Pancreas (tissue), 10 donors: Measurements from ENCODE around the gene MYOCD. TPM values are rescaled to one million over a fixed set of nuclear protein-coding genes. Genes with fewer than 3 reads are reported as not detected.

Experiments
- ATAC-seq, 4 donors: fragments of 200-7000 bp; cut with Tn5 transposase; one replicate each; pipeline versions ENCODE4 v1.8.0 to v1.9.1; 2020; ENCODE audit warnings: mild to moderate bottlenecking in 4 of 4, moderate library complexity in 4 of 4
- DNase-seq, 6 donors: peaks; one replicate each; pipeline ENCODE4 v3.0.0-alpha.2; 2020
- FAIRE-seq: peaks from 2 replicates; lab custom pipeline; 2012; peaks lifted over from hg19 to GRCh38; lab: Jason Lieb, UNC
- H3K27ac ChIP-seq, 4 donors: fragments of 200-600 bp; sonication (generic); 1 replicate in 3 of 4; 2 replicates in 1 of 4; pipeline versions ENCODE4 v1.5.0 to v1.8.0; 2020
- H3K27me3 ChIP-seq, 4 donors: fragments of 200-600 bp; one replicate each; pipeline ENCODE4 v1.8.0; 2021
- H3K36me3 ChIP-seq, 3 donors: fragments of 200-600 bp; sonication (generic) in 1 of 3; one replicate each; pipeline versions ENCODE4 v1.5.0 to v1.8.0; 2020 to 2021
- H3K4me1 ChIP-seq, 3 donors: fragments of 200-600 bp; one replicate each; pipeline ENCODE4 v1.8.0; 2021
- H3K4me3 ChIP-seq, 4 donors: fragments of 200-600 bp; sonication (generic) in 2 of 4; one replicate each; pipeline versions ENCODE4 v1.5.0 to v1.8.0; 2020 to 2021
- H3K9me3 ChIP-seq, 4 donors: fragments of 200-600 bp; one replicate each; pipeline ENCODE4 v1.8.0; 2021
- CTCF ChIP-seq, 4 donors: fragments of 200-600 bp; sonication (generic) in 3 of 4; IDR thresholded peaks; one replicate each; pipeline versions ENCODE4 v1.5.0 to v1.8.0; 2021; ENCODE audit warnings: antibody characterized with exemption in 4 of 4
- WGBS, 2 donors: extraction: QIAGEN DNeasy Blood & Tissue Kit; methylation state at CpG; one replicate each; pipeline ENCODE4 v1.1.7; 2013; 5-methylcytosine and 5-hydroxymethylcytosine counted together
- intact Hi-C, 3 donors: fragments of 100-400 bp; cut with DNase I; formaldehyde crosslinking; loops; one replicate each; pipeline versions ENCODE4 v1.11.1 to v1.14.2; 2022
- polyA plus RNA-seq, 2 donors: library from polyadenylated mRNA; stranded (reverse); fragments of 200-250 nt; gene quantifications; one replicate each; pipeline ENCODE4 v1.2.3, GENCODE V29; 2013
- total RNA-seq, 6 donors: library from RNA; stranded (reverse); fragmentation: NEBNext Ultra II Directional in 4 of 6; extraction: Animal tissue kit (Norgen Biotek cat#: 25700) in 4 of 6; gene quantifications; one replicate each; pipeline versions ENCODE4 v1.2.1 to v1.2.4, GENCODE V29; 2021 to 2023
- donor health status: healthy with polysubstance abuse.
- donor health status: DM: no; HTN: no; CAD: no; lungs with moderate emphysema.
- donor health status: DM: no; HTN: no; CAD: no.
- donor health status: control.
- donor health status: control.
- donor health status: Bipolar disorder and iron deficiency.
- donor health status: DM: yes; HTN: yes; CAD: no.
- donor health status: DM: no; HTN: no; CAD: no.
- donor health status: DM: no; HTN: no; CAD: no.
- donor health status: DM: yes; HTN: yes; CAD: no.

The MYOCD gene
- total and polyA plus RNA-seq, 8 donors: 0.08 to 0.37 (median 0.23) TPM; not detected in 1

- no peak overlapping the region for H3K27ac ChIP-seq
- DNase-seq (peak in 1 of 6 donors; percentile 28), FAIRE-seq (no peak), ATAC-seq (peak in 2 of 4 donors; percentile 6 to 51)
- peak overlapping the region; percentile 65 to 77 (median 74) for H3K4me3 ChIP-seq
- intact Hi-C loops: no loop called here
- no peaks in the 10 kb centered on the region for H3K4me1 ChIP-seq
- TF ChIP-seq CTCF (IDR thresholded peaks at IDR 0.05): no peak
- H3K9me3 ChIP-seq: no peaks in the 10 kb centered on the region
- no peaks in the 10 kb centered on the region for H3K36me3 ChIP-seq
- WGBS, 2 donors: 23 to 25% methylated on average over 27 of the region's 27 CpGs
- H3K27me3 ChIP-seq: no peaks in the 10 kb centered on the region
These were observed 124.8 kb downstream of the MYOCD start for GRCh38 chr17:12790249-12791106.

- Histone ChIP-seq H3K36me3 (no peaks in the 10 kb centered on the region), H3K27ac (no peak overlapping the region), H3K27me3 (no peaks in the 10 kb centered on the region), H3K9me3 (no peaks in the 10 kb centered on the region), H3K4me1 (no peaks in the 10 kb centered on the region), H3K4me3 (no peak overlapping the region)
- no peak for DNase-seq
- WGBS, 2 donors: 75 to 77% methylated on average over 6 of the region's 6 CpGs
- no peak for TF ChIP-seq CTCF (IDR thresholded peaks at IDR 0.05)
- no peak for FAIRE-seq
- intact Hi-C loops: no loop called here
- ATAC-seq: no peak
These were observed 129.3 kb downstream of the MYOCD start for GRCh38 chr17:12794919-12795532.

- no peak overlapping the region for H3K4me3 ChIP-seq
- ATAC-seq (no peak), FAIRE-seq (no peak), DNase-seq (no peak)
- H3K36me3 ChIP-seq: no peaks in the 10 kb centered on the region
- TF ChIP-seq CTCF (IDR thresholded peaks at IDR 0.05): no peak
- H3K9me3 ChIP-seq: no peaks in the 10 kb centered on the region
- no peaks in the 10 kb centered on the region for H3K27me3 ChIP-seq
- intact Hi-C loops: no loop called here
- no peaks in the 10 kb centered on the region for H3K4me1 ChIP-seq
- 71 to 77% methylated on average over 3 of the region's 3 CpGs for WGBS, 2 donors
- H3K27ac ChIP-seq: no peak overlapping the region
These were observed 135.2 kb downstream of the MYOCD start for GRCh38 chr17:12800855-12801365.

- 96 to 97% methylated on average over 1 of the region's 1 CpG for WGBS, 2 donors
- no peak for ATAC-seq
- no peak for FAIRE-seq
These were observed 140.9 kb downstream of the MYOCD start for GRCh38 chr17:12806630-12807029.

More at GRCh38 chr17:12806630-12807029, 140.9 kb downstream of the MYOCD start:
- intact Hi-C loops: no loop called here
- no peak overlapping the region for H3K4me3 ChIP-seq
- H3K4me1 ChIP-seq: no peaks in the 10 kb centered on the region
- TF ChIP-seq CTCF (IDR thresholded peaks at IDR 0.05): no peak
- no peak for DNase-seq
- no peaks in the 10 kb centered on the region for H3K27me3 ChIP-seq
- H3K9me3 ChIP-seq: no peaks in the 10 kb centered on the region
- no peaks in the 10 kb centered on the region for H3K36me3 ChIP-seq
- no peak overlapping the region for H3K27ac ChIP-seq
